Endodermal cell (in vitro differentiated cells): ENCODE data around the gene KIAA0930. TPM values are rescaled to one million over a fixed set of nuclear protein-coding genes. Genes with fewer than 3 reads are reported as not detected.

Source experiments
- DNase-seq: peaks from one replicate; pipeline ENCODE4 v3.0.0-alpha.2; 2017
- H3K27ac ChIP-seq: 2 replicates; pipeline ENCODE4 v1.5.1; 2013; ENCODE audit warnings: mild to moderate bottlenecking, low read depth, low read length, moderate library complexity
- H3K27me3 ChIP-seq: 2 replicates; pipeline ENCODE4 v1.6.1; 2013; ENCODE audit warnings: mild to moderate bottlenecking, low read length, moderate library complexity; ENCODE audit not compliant: insufficient read depth, control insufficient read depth, poor library complexity, severe bottlenecking
- H3K36me3 ChIP-seq: 2 replicates; pipeline ENCODE4 v1.7.0; 2013; ENCODE audit warnings: mild to moderate bottlenecking, low read length, moderate library complexity; ENCODE audit not compliant: control insufficient read depth, insufficient read depth
- H3K4me1 ChIP-seq: one replicate; pipeline ENCODE4 v1.7.0; 2013; ENCODE audit warnings: low read length; ENCODE audit not compliant: control insufficient read depth, insufficient read depth
- H3K4me3 ChIP-seq: 2 replicates; pipeline ENCODE4 v1.5.1; 2013; ENCODE audit warnings: mild to moderate bottlenecking, low read length, moderate library complexity
- H3K9ac ChIP-seq: 2 replicates; pipeline ENCODE4 v1.6.1; 2013; ENCODE audit warnings: mild to moderate bottlenecking, low read length, moderate library complexity; ENCODE audit not compliant: poor library complexity, severe bottlenecking; ENCODE audit errors: extremely low read depth
- H3K9me3 ChIP-seq: 2 replicates; pipeline ENCODE4 v1.6.1; 2013; ENCODE audit warnings: mild to moderate bottlenecking, low read length, moderate library complexity; ENCODE audit not compliant: control insufficient read depth
- H3K27ac Mint-ChIP-seq: 2 replicates; pipeline ENCODE4 v1.8.0; 2020; ENCODE audit warnings: mixed read lengths
- H3K27me3 Mint-ChIP-seq: 2 replicates; pipeline ENCODE4 v1.8.0; 2021; ENCODE audit warnings: mild to moderate bottlenecking, mixed read lengths; ENCODE audit not compliant: insufficient read depth
- H3K36me3 Mint-ChIP-seq: 2 replicates; pipeline ENCODE4 v1.8.0; 2020; ENCODE audit warnings: low read depth, mixed read lengths
- H3K4me1 Mint-ChIP-seq: 2 replicates; pipeline ENCODE4 v1.8.0; 2020; ENCODE audit warnings: mixed read lengths
- H3K4me3 Mint-ChIP-seq: 2 replicates; pipeline ENCODE4 v1.8.0; 2020; ENCODE audit warnings: mild to moderate bottlenecking, moderate library complexity, mixed read lengths
- H3K9me3 Mint-ChIP-seq: 2 replicates; pipeline ENCODE4 v1.8.0; 2020; ENCODE audit warnings: mild to moderate bottlenecking, mixed read lengths
- CTCF ChIP-seq: fragments of 200-600 bp; sonication (generic); conservative IDR thresholded peaks from 2 replicates; pipeline ENCODE4 v1.5.0; 2021; ENCODE audit warnings: antibody characterized with exemption, mild to moderate bottlenecking
- WGBS, 2 experiments: methylation state at CpG; one replicate each; pipeline versions ENCODE4 v1.1.5 to v1.1.7; 2013; ENCODE audit warnings: missing lambda C conversion rate in 2 of 2, mixed read lengths in 1 of 2; ENCODE audit not compliant: insufficient coverage in 1 of 2, insufficient read length in 1 of 2; 5-methylcytosine and 5-hydroxymethylcytosine counted together
- total RNA-seq, 2 donors: library from RNA; stranded (reverse); fragmentation: NEBNext Ultra II Directional in 1 of 2; extraction: Animal tissue kit (Norgen Biotek cat#: 25700) in 1 of 2; gene quantifications; 2 replicates in 1 of 2; 3 replicates in 1 of 2; pipeline ENCODE4 v1.2.1, GENCODE V29; 2021

KIAA0930 gene
- total RNA-seq, 2 donors from 2014 or later = 36.2 to 47.8 TPM

- 92 to 98% methylated on average over 5 to 9 of the region's 10 CpGs for WGBS, 2 experiments
- H3K9ac ChIP-seq = no peak overlapping the region
- H3K4me1 Mint-ChIP-seq = no peaks in the 10 kb centered on the region
- H3K4me1 ChIP-seq = no peaks in the 10 kb centered on the region
- no peaks in the 10 kb centered on the region for H3K36me3 ChIP-seq
- no peak overlapping the region for H3K27ac ChIP-seq
- no peak for DNase-seq
- no peak overlapping the region for H3K27ac Mint-ChIP-seq
- H3K4me3 ChIP-seq = no peak overlapping the region
- no peaks in the 10 kb centered on the region for H3K27me3 ChIP-seq
- peaks cover 12% of the 10 kb centered on the region for H3K9me3 Mint-ChIP-seq
- no peaks in the 10 kb centered on the region for H3K9me3 ChIP-seq
- H3K36me3 Mint-ChIP-seq = no peaks in the 10 kb centered on the region
- H3K27me3 Mint-ChIP-seq = no peaks in the 10 kb centered on the region
- H3K4me3 Mint-ChIP-seq = no peak overlapping the region
- TF ChIP-seq CTCF = no peak
These were observed 12.4 kb upstream of the KIAA0930 start for GRCh38 chr22:45253039-45253641.

GRCh38 chr22:45251825-45252224, 11.1 kb upstream of the KIAA0930 start:
- peaks cover 3% of the 10 kb centered on the region for H3K9me3 Mint-ChIP-seq
- no peak overlapping the region for H3K4me3 Mint-ChIP-seq
- no peaks in the 10 kb centered on the region for H3K36me3 Mint-ChIP-seq

GRCh38 chr22:45248832-45249561, 8.3 kb upstream of the KIAA0930 start:
- Histone ChIP-seq H3K27ac (no peak overlapping the region), H3K36me3 (no peaks in the 10 kb centered on the region), H3K4me1 (peaks cover 3% of the 10 kb centered on the region), H3K9me3 (no peaks in the 10 kb centered on the region), H3K9ac (no peak overlapping the region), H3K4me3 (no peak overlapping the region), H3K27me3 (no peaks in the 10 kb centered on the region)
- 88 to 95% methylated on average over 2 to 7 of the region's 8 CpGs for WGBS, 2 experiments
- H3K27ac Mint-ChIP-seq = no peak overlapping the region
- DNase-seq = no peak
- no peak for TF ChIP-seq CTCF
- H3K9me3 Mint-ChIP-seq = peaks cover 3% of the 10 kb centered on the region
- no peaks in the 10 kb centered on the region for H3K36me3 Mint-ChIP-seq
- H3K4me3 Mint-ChIP-seq = no peak overlapping the region
- H3K4me1 Mint-ChIP-seq = peaks cover 6% of the 10 kb centered on the region
- no peaks in the 10 kb centered on the region for H3K27me3 Mint-ChIP-seq

More at GRCh38 chr22:45251825-45252224, 11.1 kb upstream of the KIAA0930 start:
- no peaks in the 10 kb centered on the region for H3K4me1 ChIP-seq
- no peaks in the 10 kb centered on the region for H3K9me3 ChIP-seq
- Mint-ChIP-seq H3K27me3 (no peaks in the 10 kb centered on the region), H3K27ac (no peak overlapping the region), H3K4me1 (no peaks in the 10 kb centered on the region)
- H3K27ac ChIP-seq = no peak overlapping the region
- no peak for DNase-seq
- 90 to 91% methylated on average over 5 to 8 of the region's 8 CpGs for WGBS, 2 experiments
- H3K4me3 ChIP-seq = no peak overlapping the region
- H3K36me3 ChIP-seq = no peaks in the 10 kb centered on the region
- H3K27me3 ChIP-seq = no peaks in the 10 kb centered on the region
- no peak for TF ChIP-seq CTCF
- H3K9ac ChIP-seq = no peak overlapping the region
